NCI-H82 treated with DMSO at 0.1 percent for 48 hours (cell line): ENCODE data around the gene SNX22.

Source experiments
- DNase-seq: peaks from one replicate; lab custom pipeline; 2025; ENCODE audit not compliant: unreplicated experiment; lab: John Stamatoyannopoulos, UW

SNX22 gene

GRCh38 chr15:64155802-64156651, 4.5 kb downstream of the SNX22 start:
- DNase-seq, result no peak

GRCh38 chr15:64156652-64157331, 5.3 kb downstream of the SNX22 start:
- DNase-seq, result no peak

- DNase-seq, result no peak
These were observed 6.1 kb downstream of the SNX22 start for GRCh38 chr15:64157599-64158125.

- no peak for DNase-seq
These were observed 7.0 kb downstream of the SNX22 start for GRCh38 chr15:64158363-64159134.

- no peak for DNase-seq
These were observed 10.4 kb downstream of the SNX22 start for GRCh38 chr15:64161688-64162477.

- DNase-seq, result no peak
These were observed 10.9 kb downstream of the SNX22 start for GRCh38 chr15:64162478-64162868.

GRCh38 chr15:64162869-64163658, 11.5 kb downstream of the SNX22 start, which contains the start of gene PPIB:
Gene PPIB, minus strand, starts transcription at chr15:64163022. Its CDS starts 36 bp downstream, at chr15:64162986.
- DNase-seq, result peak; percentile 90

- DNase-seq, result no peak
These were observed 12.3 kb downstream of the SNX22 start for GRCh38 chr15:64163659-64164362.

- no peak for DNase-seq
These were observed 12.9 kb downstream of the SNX22 start for GRCh38 chr15:64164436-64164835.

- no peak for DNase-seq
These were observed 14.8 kb downstream of the SNX22 start for GRCh38 chr15:64166102-64166890.

- DNase-seq, result no peak
These were observed 28.8 kb downstream of the SNX22 start for GRCh38 chr15:64180235-64180824.

GRCh38 chr15:64182859-64183370, 31.4 kb downstream of the SNX22 start:
- no peak for DNase-seq

GRCh38 chr15:64185146-64185911, 33.8 kb downstream of the SNX22 start:
- DNase-seq, result peak; percentile 36

GRCh38 chr15:64187396-64188191, 36.1 kb downstream of the SNX22 start:
- DNase-seq, result no peak

GRCh38 chr15:64191971-64192830, 40.7 kb downstream of the SNX22 start:
- peak; percentile 58 for DNase-seq
